GM10248 (cell line): ENCODE measurements around the gene CNOT8.

Experiments
- CTCF ChIA-PET: fragments of 300-600 bp; sonication (Branson Sonifier 250); formaldehyde crosslinking; extraction: SDS; loops from one replicate; lab custom pipeline; 2021; ENCODE audit warnings: antibody characterized with exemption; lab: Yijun Ruan, JAX
- POLR2A ChIA-PET: fragments of 350-650 bp; sonication (Branson Sonifier 250); formaldehyde crosslinking; extraction: SDS; loops from one replicate; lab custom pipeline; 2020; ENCODE audit warnings: antibody characterized with exemption; lab: Yijun Ruan, JAX
- DNase-seq: peaks from one replicate; pipeline ENCODE4 v3.0.0; 2012; ENCODE audit errors: extremely low spot score
- CTCF ChIP-seq: IDR thresholded peaks from 2 replicates; pipeline ENCODE4 v1.5.1; 2012; ENCODE audit warnings: mild to moderate bottlenecking, low read depth; ENCODE audit errors: extremely low read depth, missing control alignments, control extremely low read depth

The CNOT8 gene

GRCh38 chr5:154895606-154896561, 37.5 kb downstream of the CNOT8 start:
- no peak for TF ChIP-seq CTCF
- ChIA-PET POLR2A (interaction anchor here (0.7 kb wide), 1 partner anchor 10 kb away, joined by 5 read pairs; no protein-coding TSS in a partner anchor), CTCF (interaction anchor here (0.8 to 1.6 kb wide), 5 partner anchors 8 to 53 kb away, joined by 3 to 4 read pairs (median 3); no protein-coding TSS in a partner anchor)
- DNase-seq = no peak

GRCh38 chr5:154896562-154897165, 38.2 kb downstream of the CNOT8 start:
- TF ChIP-seq CTCF = no peak
- no peak for DNase-seq
- POLR2A ChIA-PET = no interaction called here
- CTCF ChIA-PET = interaction anchor here (0.8 to 1.6 kb wide), 5 partner anchors 9 to 54 kb away, joined by 3 to 4 read pairs (median 3); no protein-coding TSS in a partner anchor

- DNase-seq = no peak
- ChIA-PET POLR2A (no interaction called here), CTCF (no interaction called here)
- TF ChIP-seq CTCF = no peak
Observed at GRCh38 chr5:154898210-154898609, 39.8 kb downstream of the CNOT8 start.

- TF ChIP-seq CTCF = no peak
- DNase-seq = no peak
- POLR2A ChIA-PET = no interaction called here
- CTCF ChIA-PET = interaction anchor here (1.2 kb wide), 1 partner anchor 9 kb away, joined by 3 read pairs; no protein-coding TSS in a partner anchor
Observed at GRCh38 chr5:154899151-154899816, 40.9 kb downstream of the CNOT8 start.

GRCh38 chr5:154900066-154900465, 41.6 kb downstream of the CNOT8 start:
- POLR2A ChIA-PET = no interaction called here
- DNase-seq = no peak
- no peak for TF ChIP-seq CTCF
- CTCF ChIA-PET = interaction anchor here (1.2 kb wide), 1 partner anchor 9 kb away, joined by 3 read pairs; no protein-coding TSS in a partner anchor

- no peak for TF ChIP-seq CTCF
- DNase-seq = no peak
- CTCF ChIA-PET = no interaction called here
- POLR2A ChIA-PET = no interaction called here
Observed at GRCh38 chr5:154901276-154901675, 42.8 kb downstream of the CNOT8 start.
